Measurements from ENCODE around the gene ARPC2.

GRCh38 chr2:218262237-218262600 lies 45.2 kb downstream of the ARPC2 start:
- TF ChIP-seq CTCF (IDR thresholded peaks at IDR 0.05) (no peak), EP300 (IDR thresholded peaks at IDR 0.05) (no peak), POLR2A (IDR thresholded peaks at IDR 0.05) (no peak)
